HCT116 (cell line): ENCODE measurements around the gene ABHD18. TPM values are rescaled to one million over a fixed set of nuclear protein-coding genes. Genes with fewer than 3 reads are reported as not detected.
A peak's percentile ranks its signal among the peaks of the same experiment; 100 is the strongest.

Source experiments
- ATAC-seq: fragments of 200-7000 bp; cut with Tn5 transposase; 2 replicates; pipeline ENCODE4 v1.9.1; 2020; ENCODE audit warnings: mild to moderate bottlenecking, moderate library complexity
- BruUV-seq: library from RNA; stranded (reverse); fragments of 400-500 nt; replicated peaks from 2 replicates; lab custom pipeline; 2021; lab: Mats Ljungman, UMichigan
- CTCF ChIA-PET: fragments of 300-600 bp; sonication (Branson Sonifier 250); formaldehyde crosslinking; loops from one replicate; lab custom pipeline; 2021; ENCODE audit warnings: antibody characterized with exemption; lab: Charles Lee
- POLR2A ChIA-PET: fragments of 300-600, 350-600 bp; sonication (Branson Sonifier 250); formaldehyde crosslinking; loops from one replicate; lab custom pipeline; 2021; ENCODE audit warnings: antibody characterized with exemption; lab: Charles Lee
- RAD21 ChIA-PET, 2 experiments: fragments of 300-600 bp; sonication (Branson Sonifier 250); formaldehyde crosslinking; loops; one replicate each; lab custom pipeline; 2023; ENCODE audit warnings: low total read pairs in 2 of 2; ENCODE audit not compliant: uncharacterized antibody in 2 of 2, unreplicated experiment in 2 of 2, low non-redundant PET in 1 of 2; lab: Charles Lee
- DNase-seq: peaks from one replicate; pipeline ENCODE4 v3.0.0-alpha.2; 2010; ENCODE audit warnings: low read depth, low spot score
- H2AFZ ChIP-seq: fragments of 200-600 bp; shearing (Covaris generic), sonication (generic); 2 replicates; pipeline ENCODE4 v1.6.1; 2017; ENCODE audit warnings: low read depth, mixed run types, mixed read lengths, antibody characterized with exemption, low read length; ENCODE audit not compliant: poor library complexity, severe bottlenecking
- H3K27ac ChIP-seq: 2 replicates; pipeline ENCODE4 v1.5.1; 2012; ENCODE audit warnings: low read depth, low read length
- H3K27me3 ChIP-seq: fragments of 200-600 bp; sonication (generic); 2 replicates; pipeline ENCODE4 v1.6.1; 2016; ENCODE audit warnings: mixed run types, low read length, mixed read lengths; ENCODE audit not compliant: insufficient read depth
- H3K36me3 ChIP-seq, 2 experiments: fragments of 200-500 bp in 1 of 2; fragments of 200-600 bp in 1 of 2; sonication (Bioruptor generic) in 1 of 2; sonication (generic) in 1 of 2; 2 replicates each; pipeline versions ENCODE4 v1.5.1 to v1.6.1; 2014 to 2016; ENCODE audit warnings: low read length in 2 of 2, inconsistent platforms in 1 of 2, mixed read lengths in 1 of 2, mixed run types in 1 of 2; ENCODE audit not compliant: insufficient read depth in 2 of 2, control insufficient read depth in 1 of 2
- H3K4me1 ChIP-seq, 2 experiments: fragments of 200-600 bp in 1 of 2; sonication (generic) in 1 of 2; 2 replicates each; pipeline versions ENCODE4 v1.5.1 to v1.6.1; 2012 to 2017; ENCODE audit warnings: low read length in 2 of 2, inconsistent platforms in 1 of 2, mild to moderate bottlenecking in 1 of 2, mixed read lengths in 1 of 2, mixed run types in 1 of 2, moderate library complexity in 1 of 2; ENCODE audit not compliant: insufficient read depth in 2 of 2, control insufficient read depth in 1 of 2
- H3K4me2 ChIP-seq: fragments of 200-600 bp; sonication (generic); 2 replicates; pipeline ENCODE4 v1.6.1; 2017; ENCODE audit warnings: mixed run types, low read length, mixed read lengths
- H3K4me3 ChIP-seq, 2 experiments: fragments of 200-600 bp in 1 of 2; sonication (generic) in 1 of 2; replicated peaks in 1 of 2; 2 replicates each; pipeline ENCODE4 v1.5.1; 2011 to 2016; ENCODE audit warnings: low read length in 2 of 2, control low read depth in 1 of 2, low read depth in 1 of 2, mild to moderate bottlenecking in 1 of 2, mixed read lengths in 1 of 2, mixed run types in 1 of 2
- H3K79me2 ChIP-seq: fragments of 200-600 bp; sonication (generic); 2 replicates; pipeline ENCODE4 v1.6.1; 2017; ENCODE audit warnings: mild to moderate bottlenecking, mixed run types, low read length, moderate library complexity, mixed read lengths; ENCODE audit not compliant: insufficient read depth
- H3K9ac ChIP-seq: fragments of 200-600 bp; sonication (generic); 2 replicates; pipeline ENCODE4 v1.6.1; 2016; ENCODE audit warnings: low read length, mixed read lengths
- H3K9me2 ChIP-seq: fragments of 200-600 bp; sonication (generic), shearing (Covaris generic); 2 replicates; pipeline ENCODE4 v1.6.1; 2017; ENCODE audit warnings: mixed run types, mild to moderate bottlenecking, moderate library complexity; ENCODE audit not compliant: insufficient read depth
- H3K9me3 ChIP-seq, 2 experiments: fragments of 200-500 bp in 1 of 2; fragments of 200-600 bp in 1 of 2; sonication (Bioruptor generic) in 1 of 2; sonication (generic) in 1 of 2; 2 replicates each; pipeline ENCODE4 v1.6.1; 2014 to 2017; ENCODE audit warnings: low read length in 2 of 2, mixed read lengths in 2 of 2, inconsistent platforms in 1 of 2, low read depth in 1 of 2, mild to moderate bottlenecking in 1 of 2, mixed run types in 1 of 2, moderate library complexity in 1 of 2; ENCODE audit not compliant: control insufficient read depth in 1 of 2, insufficient read depth in 1 of 2
- H4K20me1 ChIP-seq: fragments of 200-600 bp; sonication (generic), shearing (Covaris generic); 2 replicates; pipeline ENCODE4 v1.6.1; 2017; ENCODE audit warnings: mixed run types, mild to moderate bottlenecking, moderate library complexity; ENCODE audit not compliant: insufficient read depth
- ATF3 ChIP-seq: IDR thresholded peaks from 2 replicates; pipeline ENCODE4 v1.6.1; 2012
- CEBPB ChIP-seq: IDR thresholded peaks from 2 replicates; pipeline ENCODE4 v1.6.1; 2012; ENCODE audit warnings: low read depth
- POLR2A ChIP-seq: IDR thresholded peaks from 2 replicates; pipeline ENCODE4 v1.7.0; 2011; ENCODE audit warnings: borderline replicate concordance; ENCODE audit not compliant: insufficient read depth, insufficient read length; ENCODE audit errors: extremely low read depth
- RAD21 ChIP-seq: IDR thresholded peaks from 2 replicates; pipeline ENCODE4 v1.6.1; 2012; ENCODE audit warnings: low read depth, mild to moderate bottlenecking
- REST ChIP-seq: IDR thresholded peaks from 2 replicates; pipeline ENCODE4 v1.6.1; 2012; ENCODE audit warnings: low read depth
- SP1 ChIP-seq: IDR thresholded peaks from 2 replicates; pipeline ENCODE4 v1.6.1; 2012; ENCODE audit warnings: low read depth
- TCF7L2 ChIP-seq: IDR thresholded peaks from 2 replicates; pipeline ENCODE4 v1.7.0; 2011; ENCODE audit warnings: borderline replicate concordance, inconsistent platforms; ENCODE audit not compliant: insufficient read depth, insufficient read length; ENCODE audit errors: extremely low read depth
- YY1 ChIP-seq: IDR thresholded peaks from 2 replicates; pipeline ENCODE4 v1.6.1; 2011; ENCODE audit warnings: low read length, low read depth, moderate library complexity, mild to moderate bottlenecking; ENCODE audit not compliant: insufficient replicate concordance; ENCODE audit errors: extremely low read depth
- ZBTB33 ChIP-seq: IDR thresholded peaks from 2 replicates; pipeline ENCODE4 v1.6.1; 2011; ENCODE audit warnings: mild to moderate bottlenecking, low read length, moderate library complexity; ENCODE audit not compliant: insufficient replicate concordance; ENCODE audit errors: extremely low read depth
- intact Hi-C: fragments of 100-400 bp; cut with micrococcal nuclease; formaldehyde crosslinking; loops from 2 replicates; pipeline ENCODE4 v1.10.0; 2022
- total RNA-seq: library from RNA; stranded (reverse); gene quantifications from one replicate; pipeline ENCODE4 v1.2.1, GENCODE V29; 2021; ENCODE audit not compliant: unreplicated experiment

The ABHD18 gene
- total RNA-seq, 1 experiment from 2014 or later: 9.7 TPM

DNA sequence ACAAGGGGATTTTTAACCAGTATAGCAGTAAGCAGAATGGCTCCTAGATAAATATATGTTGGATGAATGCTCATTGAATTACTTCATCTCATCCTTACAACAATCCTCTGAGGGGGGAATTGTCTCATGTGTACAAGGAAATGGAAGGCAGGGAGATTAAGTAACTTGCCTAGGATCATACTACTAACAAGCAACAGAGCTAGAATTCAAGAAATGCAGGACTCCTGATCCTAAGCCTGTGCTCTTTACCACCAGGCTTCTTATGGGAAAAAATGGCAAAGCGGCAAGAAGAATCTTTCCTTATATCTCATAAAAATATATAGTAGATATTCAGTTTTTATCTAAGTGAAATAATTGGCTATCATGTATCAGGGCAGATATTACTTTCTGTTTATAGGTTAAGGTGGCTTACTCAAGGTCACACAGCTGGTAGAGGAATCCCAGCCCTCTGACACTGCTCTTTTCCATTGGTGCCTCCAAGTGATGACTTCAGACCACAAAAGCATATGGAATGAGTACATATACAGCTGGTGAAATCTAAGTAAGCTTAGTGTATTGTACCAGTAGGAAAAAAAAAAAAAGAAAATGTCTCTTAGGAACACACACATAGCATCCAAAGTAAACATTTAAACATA, 2.1 kb downstream of the ABHD18 start:
- BruUV-seq: no TSS peak
- H3K79me2 ChIP-seq: peaks cover 59% of the 10 kb centered on the region
- no peak for ATAC-seq
- no peak for TF ChIP-seq ATF3
- no peak for TF ChIP-seq SP1
- TF ChIP-seq CEBPB: no peak
- no peak for TF ChIP-seq TCF7L2
- TF ChIP-seq REST: no peak
- no peak for TF ChIP-seq POLR2A
- no peak for TF ChIP-seq YY1
- no peak for TF ChIP-seq RAD21
- no peak for TF ChIP-seq ZBTB33
- TF ChIP-seq, all 23 proteins: peak for 0
- peaks cover 5 to 14% of the 10 kb centered on the region in 2 experiments; a peak in 3 of 4 replicates for H3K4me1 ChIP-seq
- intact Hi-C loops: loop anchor here (5.0 kb wide), 1 partner anchor 85 kb away; the partner anchor contains the start of gene PLK4
- H3K4me2 ChIP-seq: peak overlapping the region; percentile 74; the same call in 1 of the 2 replicates
- H3K9ac ChIP-seq: no peak overlapping the region
- no peaks in the 10 kb centered on the region for H4K20me1 ChIP-seq
- no peaks in the 10 kb centered on the region for H3K27me3 ChIP-seq
- POLR2A ChIA-PET: no interaction called here
- H3K9me3 ChIP-seq: no peaks in the 10 kb centered on the region
- H3K4me3 ChIP-seq: no peak overlapping the region
- no peaks in the 10 kb centered on the region for H3K9me2 ChIP-seq
- H3K27ac ChIP-seq: no peak overlapping the region
- RAD21 ChIA-PET: no interaction called here
- no peak overlapping the region for H2AFZ ChIP-seq
- H3K36me3 ChIP-seq: no peaks in the 10 kb centered on the region; a peak in 1 of 4 replicates
- CTCF ChIA-PET: interaction anchor here (0.9 kb wide), 1 partner anchor 84 kb away, joined by 3 read pairs; no protein-coding TSS in a partner anchor
- no peak for DNase-seq
